Measurements from ENCODE around the gene GBE1. TPM values are rescaled to one million over a fixed set of nuclear protein-coding genes. Genes with fewer than 3 reads are reported as not detected.

GBE1 gene
- total RNA-seq, 1 donor, result 184 TPM

DNA sequence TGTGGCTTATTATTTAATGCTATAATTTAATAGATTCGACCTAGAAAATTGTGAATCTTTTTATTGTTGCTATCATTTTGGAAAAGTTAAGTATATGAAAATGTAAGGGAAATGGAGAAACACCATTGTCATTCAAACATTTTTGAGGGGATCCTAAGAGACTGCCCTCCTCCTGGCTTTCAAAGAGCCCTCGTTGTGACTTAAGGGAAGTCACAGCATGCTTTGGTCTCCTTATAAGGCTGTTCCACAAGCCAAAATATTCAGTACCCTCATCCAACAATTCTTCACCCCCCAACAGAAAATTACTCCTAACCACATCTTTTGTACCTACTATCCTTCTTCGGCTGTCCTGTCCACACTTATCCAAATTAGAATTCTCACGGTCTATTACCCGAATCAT, 140.2 kb downstream of the GBE1 start:
- Histone ChIP-seq H3K4me3 (ENCODE audit: insufficient read depth, low read length) (no peak overlapping the region), H2AFZ (ENCODE audit: low read length) (no peak overlapping the region), H3K27me3 (ENCODE audit: insufficient read depth, low read length) (no peaks in the 10 kb centered on the region), H3K27ac (ENCODE audit: low read depth, low read length) (no peak overlapping the region), H3K4me1 (ENCODE audit: insufficient read depth, low read length) (peaks cover 16% of the 10 kb centered on the region), H3K4me2 (ENCODE audit: insufficient read depth, low read length) (no peak overlapping the region), H3K79me2 (ENCODE audit: insufficient read depth, low read length) (no peaks in the 10 kb centered on the region), H4K20me1 (ENCODE audit: insufficient read depth, low read length) (no peaks in the 10 kb centered on the region), H3K9me3 (ENCODE audit: low read depth, low read length) (no peaks in the 10 kb centered on the region), H3K36me3 (ENCODE audit: insufficient read depth, low read length) (no peaks in the 10 kb centered on the region)
- DNase-seq (ENCODE audit: insufficient read length, low spot score, missing footprints), result no peak
- TF ChIP-seq, protein P1, sequence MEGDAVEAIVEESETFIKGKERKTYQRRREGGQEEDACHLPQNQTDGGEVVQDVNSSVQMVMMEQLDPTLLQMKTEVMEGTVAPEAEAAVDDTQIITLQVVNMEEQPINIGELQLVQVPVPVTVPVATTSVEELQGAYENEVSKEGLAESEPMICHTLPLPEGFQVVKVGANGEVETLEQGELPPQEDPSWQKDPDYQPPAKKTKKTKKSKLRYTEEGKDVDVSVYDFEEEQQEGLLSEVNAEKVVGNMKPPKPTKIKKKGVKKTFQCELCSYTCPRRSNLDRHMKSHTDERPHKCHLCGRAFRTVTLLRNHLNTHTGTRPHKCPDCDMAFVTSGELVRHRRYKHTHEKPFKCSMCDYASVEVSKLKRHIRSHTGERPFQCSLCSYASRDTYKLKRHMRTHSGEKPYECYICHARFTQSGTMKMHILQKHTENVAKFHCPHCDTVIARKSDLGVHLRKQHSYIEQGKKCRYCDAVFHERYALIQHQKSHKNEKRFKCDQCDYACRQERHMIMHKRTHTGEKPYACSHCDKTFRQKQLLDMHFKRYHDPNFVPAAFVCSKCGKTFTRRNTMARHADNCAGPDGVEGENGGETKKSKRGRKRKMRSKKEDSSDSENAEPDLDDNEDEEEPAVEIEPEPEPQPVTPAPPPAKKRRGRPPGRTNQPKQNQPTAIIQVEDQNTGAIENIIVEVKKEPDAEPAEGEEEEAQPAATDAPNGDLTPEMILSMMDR (IDR thresholded peaks at IDR 0.05; ENCODE audit: extremely low read depth, low read depth, low read length), result no peak

DNA sequence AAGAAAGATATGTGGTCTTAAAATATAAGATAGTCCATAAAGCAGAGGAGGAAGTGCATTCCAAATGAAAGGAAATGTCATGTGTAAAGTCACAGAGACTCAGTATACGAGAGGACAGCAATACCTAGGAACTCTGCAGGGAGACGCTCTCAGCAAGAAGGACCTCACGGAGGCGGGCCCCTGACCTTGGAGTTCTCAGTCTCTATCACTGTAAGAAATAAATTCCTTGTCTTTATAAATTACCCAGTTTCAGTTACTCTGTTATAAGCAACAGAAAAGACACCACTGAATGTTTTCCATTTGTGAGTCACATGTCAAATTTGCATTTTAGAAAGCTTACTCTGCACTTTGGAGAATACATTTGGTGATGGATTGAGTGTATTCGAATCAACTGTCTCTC, 140.6 kb downstream of the GBE1 start:
- Histone ChIP-seq H3K4me3 (ENCODE audit: insufficient read depth, low read length) (no peak overlapping the region), H3K79me2 (ENCODE audit: insufficient read depth, low read length) (no peaks in the 10 kb centered on the region), H3K4me2 (ENCODE audit: insufficient read depth, low read length) (no peak overlapping the region), H3K9me3 (ENCODE audit: low read depth, low read length) (no peaks in the 10 kb centered on the region), H3K4me1 (ENCODE audit: insufficient read depth, low read length) (peaks cover 16% of the 10 kb centered on the region), H3K36me3 (ENCODE audit: insufficient read depth, low read length) (no peaks in the 10 kb centered on the region), H3K27ac (ENCODE audit: low read depth, low read length) (no peak overlapping the region), H4K20me1 (ENCODE audit: insufficient read depth, low read length) (no peaks in the 10 kb centered on the region), H3K27me3 (ENCODE audit: insufficient read depth, low read length) (no peaks in the 10 kb centered on the region), H2AFZ (ENCODE audit: low read length) (no peak overlapping the region)
- no peak for DNase-seq (ENCODE audit: insufficient read length, low spot score, missing footprints)
- TF ChIP-seq, protein P1 (IDR thresholded peaks at IDR 0.05; ENCODE audit: extremely low read depth, low read depth, low read length), result no peak

DNA sequence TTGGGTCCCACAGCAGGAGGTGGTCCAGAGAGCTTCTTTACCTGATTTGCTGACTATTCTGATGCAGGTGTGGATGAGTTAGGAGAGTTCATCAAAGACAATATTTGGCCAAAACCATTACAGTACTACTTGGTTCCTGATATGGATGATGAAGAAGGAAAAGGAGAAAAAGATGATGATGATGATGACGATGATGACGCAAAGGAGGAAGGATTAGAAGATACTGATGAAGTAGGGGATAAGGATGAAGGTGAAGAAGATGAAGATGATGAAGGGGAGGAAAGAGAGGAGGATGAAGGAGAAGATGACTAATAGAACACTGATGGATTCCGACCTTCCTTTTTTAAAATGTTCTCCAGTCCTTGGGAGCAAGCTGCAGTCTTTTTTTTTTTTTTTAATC, 148.7 kb downstream of the GBE1 start:
- DNase-seq (ENCODE audit: insufficient read length, low spot score, missing footprints), result no peak
- H3K4me2 ChIP-seq (ENCODE audit: insufficient read depth, low read length), result no peak overlapping the region
- H4K20me1 ChIP-seq (ENCODE audit: insufficient read depth, low read length), result no peaks in the 10 kb centered on the region

DNA sequence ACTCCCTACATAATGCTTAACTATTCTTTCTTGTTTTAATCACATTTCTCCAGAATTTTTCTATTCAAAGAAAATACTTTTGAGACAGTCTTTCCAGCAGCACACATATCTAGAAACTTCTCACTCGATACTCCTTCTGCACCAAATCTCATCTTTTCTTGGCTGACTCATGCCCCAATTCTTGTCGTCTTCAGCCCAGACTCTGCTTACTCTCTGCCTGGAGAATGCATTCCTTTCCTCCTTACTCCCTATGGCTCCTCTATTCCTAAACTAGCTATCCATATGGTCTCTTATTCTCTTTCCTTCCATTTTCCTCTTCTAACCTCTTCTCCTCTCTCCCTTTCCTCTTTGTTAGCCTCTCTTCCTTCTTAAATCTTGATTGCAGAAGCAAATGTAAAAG, 158.7 kb downstream of the GBE1 start:
- DNase-seq (ENCODE audit: insufficient read length, low spot score, missing footprints), result peak; percentile 31
- Histone ChIP-seq H3K4me3 (ENCODE audit: insufficient read depth, low read length) (no peak overlapping the region), H4K20me1 (ENCODE audit: insufficient read depth, low read length) (no peaks in the 10 kb centered on the region), H3K36me3 (ENCODE audit: insufficient read depth, low read length) (no peaks in the 10 kb centered on the region), H2AFZ (ENCODE audit: low read length) (no peak overlapping the region), H3K27me3 (ENCODE audit: insufficient read depth, low read length) (no peaks in the 10 kb centered on the region), H3K9me3 (ENCODE audit: low read depth, low read length) (no peaks in the 10 kb centered on the region), H3K4me1 (ENCODE audit: insufficient read depth, low read length) (peaks cover 5% of the 10 kb centered on the region), H3K79me2 (ENCODE audit: insufficient read depth, low read length) (no peaks in the 10 kb centered on the region), H3K27ac (ENCODE audit: low read depth, low read length) (no peak overlapping the region), H3K4me2 (ENCODE audit: insufficient read depth, low read length) (peak overlapping the region; percentile 51)
- TF ChIP-seq, protein P1 (IDR thresholded peaks at IDR 0.05; ENCODE audit: extremely low read depth, low read depth, low read length), result no peak

More for the DNA sequence above, 148.7 kb downstream of the GBE1 start:
- H3K79me2 ChIP-seq (ENCODE audit: insufficient read depth, low read length), result no peaks in the 10 kb centered on the region
- no peak overlapping the region for H3K4me3 ChIP-seq (ENCODE audit: insufficient read depth, low read length)
- no peak overlapping the region for H3K27ac ChIP-seq (ENCODE audit: low read depth, low read length)
- TF ChIP-seq, protein P1 (IDR thresholded peaks at IDR 0.05; ENCODE audit: extremely low read depth, low read depth, low read length), result no peak
- H2AFZ ChIP-seq (ENCODE audit: low read length), result no peak overlapping the region
- no peaks in the 10 kb centered on the region for H3K27me3 ChIP-seq (ENCODE audit: insufficient read depth, low read length)
- H3K4me1 ChIP-seq (ENCODE audit: insufficient read depth, low read length), result no peaks in the 10 kb centered on the region
- H3K36me3 ChIP-seq (ENCODE audit: insufficient read depth, low read length), result no peaks in the 10 kb centered on the region
- no peaks in the 10 kb centered on the region for H3K9me3 ChIP-seq (ENCODE audit: low read depth, low read length)
